ENCODE data around the gene XPO6. TPM values are rescaled to one million over a fixed set of nuclear protein-coding genes. Genes with fewer than 3 reads are reported as not detected.
"Not testable (repeated sequence)": the region's sequence is repeated elsewhere in the genome, so short reads cannot be mapped to it uniquely, and the experiment has no call there.

XPO6 gene
- total RNA-seq, 1 experiment from 2014 or later: 95.6 TPM

GRCh38 chr16:28133666-28134065, 78.1 kb downstream of the XPO6 start:
- no peak overlapping the region for H3K27ac ChIP-seq
- H3K9me3 ChIP-seq (replicated peaks): no peaks in the 10 kb centered on the region
- no peak for DNase-seq
- no peaks in the 10 kb centered on the region for H3K4me1 ChIP-seq
- H3K27me3 ChIP-seq: no peaks in the 10 kb centered on the region
- H3K4me3 ChIP-seq: no peak overlapping the region
- peaks cover 39% of the 10 kb centered on the region for H3K36me3 ChIP-seq

GRCh38 chr16:28131743-28132393, 79.9 kb downstream of the XPO6 start:
- no peaks in the 10 kb centered on the region for H3K27me3 ChIP-seq
- peaks cover 45% of the 10 kb centered on the region for H3K36me3 ChIP-seq
- no peaks in the 10 kb centered on the region for H3K9me3 ChIP-seq (replicated peaks)
- no peak for DNase-seq
- H3K4me3 ChIP-seq: no peak overlapping the region
- no peaks in the 10 kb centered on the region for H3K4me1 ChIP-seq
- H3K27ac ChIP-seq: no peak overlapping the region

GRCh38 chr16:28131181-28131580, 80.6 kb downstream of the XPO6 start:
- Histone ChIP-seq H3K4me1 (no peaks in the 10 kb centered on the region), H3K27ac (no peak overlapping the region), H3K27me3 (no peaks in the 10 kb centered on the region), H3K36me3 (peaks cover 47% of the 10 kb centered on the region), H3K9me3 (replicated peaks) (no peaks in the 10 kb centered on the region), H3K4me3 (no peak overlapping the region)
- DNase-seq: no peak

GRCh38 chr16:28130099-28131088, 81.4 kb downstream of the XPO6 start:
- peaks cover 47% of the 10 kb centered on the region for H3K36me3 ChIP-seq
- H3K27ac ChIP-seq: no peak overlapping the region
- DNase-seq: no peak

GRCh38 chr16:28126684-28127620, 84.8 kb downstream of the XPO6 start:
- Histone ChIP-seq H3K27ac (no peak overlapping the region), H3K36me3 (peaks cover 55% of the 10 kb centered on the region), H3K9me3 (replicated peaks) (no peaks in the 10 kb centered on the region), H3K4me3 (no peak overlapping the region), H3K4me1 (no peaks in the 10 kb centered on the region), H3K27me3 (no peaks in the 10 kb centered on the region)
- DNase-seq: no peak

More at GRCh38 chr16:28130099-28131088, 81.4 kb downstream of the XPO6 start:
- no peaks in the 10 kb centered on the region for H3K4me1 ChIP-seq
- no peaks in the 10 kb centered on the region for H3K27me3 ChIP-seq
- no peaks in the 10 kb centered on the region for H3K9me3 ChIP-seq (replicated peaks)
- H3K4me3 ChIP-seq: no peak overlapping the region

GRCh38 chr16:28125592-28125991, 86.2 kb downstream of the XPO6 start:
- Histone ChIP-seq H3K27ac (no peak overlapping the region), H3K27me3 (no peaks in the 10 kb centered on the region), H3K9me3 (replicated peaks) (no peaks in the 10 kb centered on the region), H3K4me3 (no peak overlapping the region), H3K4me1 (no peaks in the 10 kb centered on the region), H3K36me3 (peaks cover 62% of the 10 kb centered on the region)
- no peak for DNase-seq

- Histone ChIP-seq H3K4me3 (no peak overlapping the region), H3K27ac (no peak overlapping the region), H3K36me3 (peaks cover 65% of the 10 kb centered on the region), H3K4me1 (no peaks in the 10 kb centered on the region), H3K9me3 (replicated peaks) (no peaks in the 10 kb centered on the region), H3K27me3 (no peaks in the 10 kb centered on the region)
- no peak for DNase-seq
These were observed 90.2 kb downstream of the XPO6 start for GRCh38 chr16:28121527-28121926.

- Histone ChIP-seq H3K4me3 (no peak overlapping the region), H3K36me3 (peaks cover 65% of the 10 kb centered on the region), H3K27ac (no peak overlapping the region), H3K4me1 (no peaks in the 10 kb centered on the region), H3K9me3 (replicated peaks) (no peaks in the 10 kb centered on the region), H3K27me3 (no peaks in the 10 kb centered on the region)
- no peak for DNase-seq
These were observed 91.0 kb downstream of the XPO6 start for GRCh38 chr16:28120754-28121153.

- Histone ChIP-seq H3K9me3 (replicated peaks) (no peaks in the 10 kb centered on the region), H3K27ac (no peak overlapping the region), H3K27me3 (no peaks in the 10 kb centered on the region), H3K4me1 (no peaks in the 10 kb centered on the region), H3K4me3 (no peak overlapping the region), H3K36me3 (peaks cover 64% of the 10 kb centered on the region)
- DNase-seq: no peak
These were observed 93.1 kb downstream of the XPO6 start for GRCh38 chr16:28118637-28119036.

GRCh38 chr16:28117168-28117565, 94.6 kb downstream of the XPO6 start:
- H3K36me3 ChIP-seq: peaks cover 63% of the 10 kb centered on the region
- DNase-seq: no peak
- H3K9me3 ChIP-seq (replicated peaks): no peaks in the 10 kb centered on the region
- no peak overlapping the region for H3K27ac ChIP-seq
- H3K4me1 ChIP-seq: no peaks in the 10 kb centered on the region
- no peak overlapping the region for H3K4me3 ChIP-seq
- no peaks in the 10 kb centered on the region for H3K27me3 ChIP-seq

- H3K4me1 ChIP-seq; DNase-seq; H3K4me3 ChIP-seq; H3K9me3 ChIP-seq (replicated peaks); H3K27me3 ChIP-seq; H3K27ac ChIP-seq: not testable (repeated sequence)
- H3K36me3 ChIP-seq: peaks cover 59% of the 10 kb centered on the region
These were observed 95.9 kb downstream of the XPO6 start for GRCh38 chr16:28115866-28116265.

GRCh38 chr16:28112908-28113307, 98.9 kb downstream of the XPO6 start:
- Histone ChIP-seq H3K27ac (no peak overlapping the region), H3K27me3 (no peaks in the 10 kb centered on the region), H3K4me3 (no peak overlapping the region), H3K9me3 (replicated peaks) (no peaks in the 10 kb centered on the region), H3K4me1 (peaks cover 4% of the 10 kb centered on the region), H3K36me3 (peaks cover 56% of the 10 kb centered on the region)
- DNase-seq: no peak

GRCh38 chr16:28110977-28111376, 100.8 kb downstream of the XPO6 start:
- peaks cover 58% of the 10 kb centered on the region for H3K36me3 ChIP-seq

GRCh38 chr16:28110479-28110878, 101.3 kb downstream of the XPO6 start:
- Histone ChIP-seq H3K4me3 (no peak overlapping the region), H3K36me3 (peaks cover 56% of the 10 kb centered on the region), H3K4me1 (peaks cover 4% of the 10 kb centered on the region), H3K9me3 (replicated peaks) (no peaks in the 10 kb centered on the region), H3K27ac (peak overlapping the region; percentile 27; the same call in 1 of the 2 replicates), H3K27me3 (no peaks in the 10 kb centered on the region)
- peak in 1 of 2 experiments; percentile 30 for DNase-seq

More at GRCh38 chr16:28110977-28111376, 100.8 kb downstream of the XPO6 start:
- Histone ChIP-seq H3K27me3 (no peaks in the 10 kb centered on the region), H3K27ac (no peak overlapping the region), H3K4me1 (peaks cover 4% of the 10 kb centered on the region), H3K4me3 (no peak overlapping the region), H3K9me3 (replicated peaks) (no peaks in the 10 kb centered on the region)
- no peak for DNase-seq

Data from SJCRH30 (cell line).